Type B pancreatic cell (in vitro differentiated cells): ENCODE data around the gene ITSN2. TPM values are rescaled to one million over a fixed set of nuclear protein-coding genes. Genes with fewer than 3 reads are reported as not detected.

Experiments used
- DNase-seq: peaks from one replicate; pipeline ENCODE4 v3.0.0; 2021; ENCODE audit warnings: mixed read lengths; ENCODE audit not compliant: unreplicated experiment; ENCODE audit errors: extremely low spot score
- H3K27ac Mint-ChIP-seq: 2 replicates; pipeline ENCODE4 v1.8.0; 2021; ENCODE audit warnings: mild to moderate bottlenecking, mixed read lengths
- H3K27me3 Mint-ChIP-seq: 2 replicates; pipeline ENCODE4 v1.8.0; 2021; ENCODE audit warnings: mixed read lengths
- H3K36me3 Mint-ChIP-seq: 2 replicates; pipeline ENCODE4 v1.8.0; 2021; ENCODE audit warnings: mixed read lengths
- H3K4me1 Mint-ChIP-seq: one replicate; pipeline ENCODE4 v1.8.0; 2021; ENCODE audit warnings: mixed read lengths; ENCODE audit not compliant: unreplicated experiment
- H3K4me3 Mint-ChIP-seq: 2 replicates; pipeline ENCODE4 v1.8.0; 2021; ENCODE audit warnings: mild to moderate bottlenecking, mixed read lengths
- H3K9me3 Mint-ChIP-seq: 2 replicates; pipeline ENCODE4 v1.8.0; 2021; ENCODE audit warnings: mixed read lengths
- CTCF ChIP-seq: fragments of 200-600 bp; sonication (generic); conservative IDR thresholded peaks from 2 replicates; pipeline ENCODE4 v1.5.0; 2021; ENCODE audit warnings: antibody characterized with exemption, mild to moderate bottlenecking
- total RNA-seq: library from RNA; stranded (reverse); gene quantifications from 2 replicates; pipeline ENCODE4 v1.2.1, GENCODE V29; 2021; ENCODE audit warnings: low replicate concordance

The ITSN2 gene
- total RNA-seq, 1 donor from 2014 or later: 18.9 TPM

GRCh38 chr2:24207359-24207758 is 153.0 kb downstream of the ITSN2 start:
- H3K27me3 Mint-ChIP-seq: no peaks in the 10 kb centered on the region
- no peak for TF ChIP-seq CTCF
- no peaks in the 10 kb centered on the region for H3K9me3 Mint-ChIP-seq
- H3K4me1 Mint-ChIP-seq: peaks cover 4% of the 10 kb centered on the region
- no peak overlapping the region for H3K27ac Mint-ChIP-seq
- H3K36me3 Mint-ChIP-seq: peaks cover 12% of the 10 kb centered on the region
- DNase-seq: no peak
- no peak overlapping the region for H3K4me3 Mint-ChIP-seq

- TF ChIP-seq CTCF: no peak
- peaks cover 12% of the 10 kb centered on the region for H3K36me3 Mint-ChIP-seq
- peaks cover 4% of the 10 kb centered on the region for H3K4me1 Mint-ChIP-seq
- H3K4me3 Mint-ChIP-seq: no peak overlapping the region
- no peak overlapping the region for H3K27ac Mint-ChIP-seq
- no peaks in the 10 kb centered on the region for H3K27me3 Mint-ChIP-seq
- no peaks in the 10 kb centered on the region for H3K9me3 Mint-ChIP-seq
- DNase-seq: no peak
These were observed 153.6 kb downstream of the ITSN2 start for GRCh38 chr2:24206714-24207113.

- Mint-ChIP-seq H3K27ac (no peak overlapping the region), H3K27me3 (no peaks in the 10 kb centered on the region), H3K9me3 (no peaks in the 10 kb centered on the region), H3K36me3 (peaks cover 11% of the 10 kb centered on the region), H3K4me3 (no peak overlapping the region), H3K4me1 (peaks cover 2% of the 10 kb centered on the region)
- DNase-seq: no peak
- no peak for TF ChIP-seq CTCF
These were observed 154.1 kb downstream of the ITSN2 start for GRCh38 chr2:24206242-24206641.

GRCh38 chr2:24205131-24205530 is 155.2 kb downstream of the ITSN2 start:
- Mint-ChIP-seq H3K9me3 (no peaks in the 10 kb centered on the region), H3K4me1 (no peaks in the 10 kb centered on the region), H3K27ac (no peak overlapping the region), H3K36me3 (peaks cover 9% of the 10 kb centered on the region), H3K27me3 (no peaks in the 10 kb centered on the region), H3K4me3 (no peak overlapping the region)
- no peak for TF ChIP-seq CTCF
- DNase-seq: no peak

GRCh38 chr2:24204505-24204904 is 155.8 kb downstream of the ITSN2 start:
- no peaks in the 10 kb centered on the region for H3K9me3 Mint-ChIP-seq
- no peak overlapping the region for H3K4me3 Mint-ChIP-seq
- no peaks in the 10 kb centered on the region for H3K27me3 Mint-ChIP-seq
- TF ChIP-seq CTCF: no peak
- H3K4me1 Mint-ChIP-seq: no peaks in the 10 kb centered on the region
- H3K27ac Mint-ChIP-seq: no peak overlapping the region
- peaks cover 9% of the 10 kb centered on the region for H3K36me3 Mint-ChIP-seq
- no peak for DNase-seq

- Mint-ChIP-seq H3K27ac (no peak overlapping the region), H3K4me1 (no peaks in the 10 kb centered on the region), H3K36me3 (peaks cover 5% of the 10 kb centered on the region)
These were observed 156.6 kb downstream of the ITSN2 start for GRCh38 chr2:24203787-24204150.

More at GRCh38 chr2:24203787-24204150, 156.6 kb downstream of the ITSN2 start:
- Mint-ChIP-seq H3K4me3 (no peak overlapping the region), H3K9me3 (no peaks in the 10 kb centered on the region), H3K27me3 (no peaks in the 10 kb centered on the region)
- no peak for TF ChIP-seq CTCF
- no peak for DNase-seq
